Right lobe of liver (tissue), 4 donors: Measurements from ENCODE around the gene RAB25.

Source experiments
- POLR2A ChIP-seq: fragments of 450-650 bp; IDR thresholded peaks from one replicate; pipeline ENCODE4 v1.6.1; 2017; ENCODE audit warnings: antibody characterized with exemption, mild to moderate bottlenecking
- TF ChIP-seq, protein P1 (sequence below), 4 donors: fragments of 200-600 bp in 3 of 4; fragments of 450-650 bp in 1 of 4; IDR thresholded peaks; one replicate each; pipeline versions ENCODE4 v1.5.1 to v1.8.0; 2016 to 2022; ENCODE audit warnings: antibody characterized with exemption in 4 of 4, mild to moderate bottlenecking in 2 of 4
- donor health status: DM: no; HTN: no; CAD: no.
- donor health status: DM: no; HTN: no; CAD: no.
- donor health status: DM: no; HTN: yes; CAD: no.

DNA sequence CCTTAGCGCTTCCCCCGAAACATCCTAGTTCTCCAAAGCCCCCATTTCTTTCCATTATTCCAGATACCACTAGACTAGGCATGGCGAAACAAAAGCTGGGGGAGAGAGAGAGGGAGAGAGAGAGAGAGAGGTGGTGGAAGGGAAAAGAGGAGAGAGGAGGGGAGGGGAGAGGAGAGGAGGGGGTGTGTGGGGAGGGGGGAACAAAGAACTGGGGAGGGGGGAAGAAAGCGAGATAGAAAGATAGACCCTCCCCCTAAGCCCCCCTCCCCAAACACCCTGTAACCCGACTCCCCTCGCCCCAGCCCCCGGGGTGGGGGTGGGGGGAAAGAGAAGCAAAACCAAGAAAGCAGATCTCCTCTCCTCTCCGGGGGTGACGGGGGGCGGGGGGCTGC, 21.0 kb downstream of the RAB25 start:
- no peak for TF ChIP-seq POLR2A
- TF ChIP-seq, protein P1, sequence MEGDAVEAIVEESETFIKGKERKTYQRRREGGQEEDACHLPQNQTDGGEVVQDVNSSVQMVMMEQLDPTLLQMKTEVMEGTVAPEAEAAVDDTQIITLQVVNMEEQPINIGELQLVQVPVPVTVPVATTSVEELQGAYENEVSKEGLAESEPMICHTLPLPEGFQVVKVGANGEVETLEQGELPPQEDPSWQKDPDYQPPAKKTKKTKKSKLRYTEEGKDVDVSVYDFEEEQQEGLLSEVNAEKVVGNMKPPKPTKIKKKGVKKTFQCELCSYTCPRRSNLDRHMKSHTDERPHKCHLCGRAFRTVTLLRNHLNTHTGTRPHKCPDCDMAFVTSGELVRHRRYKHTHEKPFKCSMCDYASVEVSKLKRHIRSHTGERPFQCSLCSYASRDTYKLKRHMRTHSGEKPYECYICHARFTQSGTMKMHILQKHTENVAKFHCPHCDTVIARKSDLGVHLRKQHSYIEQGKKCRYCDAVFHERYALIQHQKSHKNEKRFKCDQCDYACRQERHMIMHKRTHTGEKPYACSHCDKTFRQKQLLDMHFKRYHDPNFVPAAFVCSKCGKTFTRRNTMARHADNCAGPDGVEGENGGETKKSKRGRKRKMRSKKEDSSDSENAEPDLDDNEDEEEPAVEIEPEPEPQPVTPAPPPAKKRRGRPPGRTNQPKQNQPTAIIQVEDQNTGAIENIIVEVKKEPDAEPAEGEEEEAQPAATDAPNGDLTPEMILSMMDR (IDR thresholded peaks at IDR 0.05), result no peak
